Activated gamma-delta T cell treated with Interleukin-2 at 50 U/mL for 16 hours (primary cell): ENCODE data around the gene UNC45A.
A peak's percentile ranks its signal among the peaks of the same experiment; 100 is the strongest.

Source experiments
- DNase-seq: peaks from one replicate; pipeline ENCODE4 v3.0.0-alpha.2; 2020

The UNC45A gene

DNA sequence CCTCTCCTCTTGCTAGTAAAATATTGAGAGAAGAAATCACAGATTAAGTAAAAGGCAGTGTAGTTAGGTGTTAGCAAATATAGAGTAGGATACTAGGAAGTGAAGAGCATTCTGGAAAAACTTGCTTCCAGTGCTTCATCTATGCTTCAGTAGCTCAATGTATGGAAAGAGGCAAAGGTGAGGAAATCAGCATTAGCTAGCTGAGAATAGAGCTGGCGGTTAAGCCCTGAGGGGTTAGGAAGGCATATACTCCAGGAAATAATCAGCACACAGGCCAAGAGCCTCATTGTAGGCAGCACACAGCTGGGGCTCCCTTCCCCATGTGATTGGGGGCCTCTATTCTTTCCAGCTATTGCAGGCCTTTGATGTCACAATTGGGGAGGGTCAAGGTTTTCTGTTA, 33.3 kb downstream of the UNC45A start:
- DNase-seq, result no peak

DNA sequence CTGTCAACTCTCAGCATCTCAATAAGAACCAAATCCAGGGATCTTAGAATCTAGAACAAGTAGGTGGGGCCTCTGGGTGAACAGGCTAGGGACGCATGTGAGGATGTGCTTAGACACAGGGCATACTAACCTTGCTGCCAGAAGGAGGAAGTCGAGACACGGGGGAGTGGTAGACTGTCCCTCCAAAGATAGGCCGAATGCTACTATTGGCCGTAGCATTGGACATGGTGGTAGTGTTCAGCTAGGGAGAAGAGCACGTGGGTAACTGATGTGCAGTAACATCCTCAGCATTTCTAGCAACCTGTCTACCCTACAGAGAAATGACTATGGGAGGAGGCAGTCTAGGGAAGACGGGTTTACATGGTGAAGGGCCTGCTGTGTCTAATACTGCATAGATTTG, 35.2 kb downstream of the UNC45A start:
- no peak for DNase-seq

DNA sequence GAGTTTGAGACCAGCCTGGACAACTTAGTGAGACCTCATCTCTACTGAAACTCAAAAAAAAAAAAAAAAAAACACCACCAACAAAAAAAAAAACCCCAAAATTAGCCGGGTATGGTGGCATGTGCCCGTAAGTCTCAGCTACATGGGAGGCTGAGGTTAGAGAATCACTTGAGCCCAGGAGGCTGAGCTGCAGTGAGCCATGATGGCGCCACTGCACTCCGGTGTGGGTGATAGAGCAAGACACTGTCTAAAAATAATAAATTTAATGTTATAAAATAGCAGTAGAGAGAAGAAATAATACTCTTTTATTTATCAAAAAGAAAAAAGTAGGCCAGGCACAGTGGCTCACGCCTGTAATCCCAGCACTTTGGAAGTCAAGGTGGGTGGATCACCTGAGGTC, 37.0 kb downstream of the UNC45A start:
- DNase-seq, result no peak

GRCh38 chr15:90974216-90974615, 39.1 kb downstream of the UNC45A start:
- no peak for DNase-seq

GRCh38 chr15:90979582-90979981, 44.5 kb downstream of the UNC45A start:
- no peak for DNase-seq

DNA sequence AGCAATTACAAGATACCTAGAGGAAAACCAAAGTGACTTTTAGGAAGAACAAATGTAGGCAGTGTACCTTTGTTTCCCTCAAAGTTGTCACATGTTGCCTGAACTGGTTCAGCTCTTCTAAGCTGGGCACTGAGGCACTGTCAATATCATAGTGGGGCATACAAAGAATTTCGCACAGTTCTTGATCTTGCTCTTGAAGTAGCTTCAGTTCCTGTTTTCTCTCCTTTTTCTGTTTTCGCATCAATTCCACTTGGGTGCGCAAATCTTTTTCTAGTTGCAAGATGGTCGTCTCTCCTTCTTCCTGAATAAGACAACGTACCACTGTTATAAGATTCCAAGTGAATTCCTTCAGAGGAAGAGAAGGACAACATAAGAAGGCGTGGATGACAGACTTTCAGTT, 46.6 kb downstream of the UNC45A start:
- DNase-seq, result no peak

DNA sequence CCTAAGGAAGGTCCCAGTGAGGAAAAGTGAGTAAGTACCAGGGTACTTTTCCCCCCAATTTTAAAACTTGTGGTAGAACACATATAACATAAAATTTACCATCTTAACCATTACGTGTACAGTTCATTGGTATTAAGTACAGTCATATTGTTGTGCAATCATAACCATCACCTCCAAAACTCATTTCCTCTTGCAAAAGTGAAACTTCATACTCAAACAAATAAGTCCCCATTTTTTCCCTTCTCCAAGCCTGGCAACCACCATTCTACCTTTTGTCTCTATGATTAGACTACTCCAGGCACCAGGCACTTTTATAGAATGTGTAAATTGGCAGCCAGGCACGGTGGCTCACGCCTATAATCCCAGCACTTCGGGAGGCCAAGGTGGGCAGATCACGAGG, 47.0 kb downstream of the UNC45A start:
- no peak for DNase-seq

DNA sequence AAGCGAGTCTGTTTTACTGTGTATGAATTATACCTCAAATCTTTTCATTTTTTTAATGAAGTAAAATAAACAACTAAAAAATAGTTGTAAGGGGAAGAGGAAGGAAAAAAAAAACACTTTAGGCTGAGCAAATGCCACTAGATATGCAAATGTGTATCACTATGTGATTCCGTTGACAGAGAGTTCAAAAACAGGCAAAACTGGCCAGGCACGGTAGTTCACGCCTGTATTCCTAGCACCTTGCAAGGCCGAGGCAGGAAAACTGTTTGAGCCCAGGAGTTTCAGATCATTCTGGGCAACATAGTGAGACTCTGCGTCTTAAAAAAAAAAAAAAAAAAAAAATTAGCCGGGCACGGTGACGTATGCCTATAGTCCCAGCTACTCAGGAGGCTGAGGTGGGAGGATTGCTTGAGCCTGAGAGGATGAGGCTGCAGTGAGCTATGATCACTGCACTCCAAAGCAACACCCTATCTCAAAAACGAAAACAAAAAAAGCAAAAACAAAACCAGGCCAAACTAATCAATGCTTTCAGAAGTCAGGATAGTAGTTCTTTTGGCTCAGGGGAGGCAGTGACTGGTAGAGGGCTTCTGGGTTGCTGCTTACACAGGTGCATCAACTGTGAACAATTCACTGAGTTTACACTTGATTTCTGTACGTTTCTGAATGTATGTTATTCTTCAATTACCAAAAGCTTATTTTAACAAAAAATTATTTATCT, 51.9 kb downstream of the UNC45A start:
- no peak for DNase-seq

DNA sequence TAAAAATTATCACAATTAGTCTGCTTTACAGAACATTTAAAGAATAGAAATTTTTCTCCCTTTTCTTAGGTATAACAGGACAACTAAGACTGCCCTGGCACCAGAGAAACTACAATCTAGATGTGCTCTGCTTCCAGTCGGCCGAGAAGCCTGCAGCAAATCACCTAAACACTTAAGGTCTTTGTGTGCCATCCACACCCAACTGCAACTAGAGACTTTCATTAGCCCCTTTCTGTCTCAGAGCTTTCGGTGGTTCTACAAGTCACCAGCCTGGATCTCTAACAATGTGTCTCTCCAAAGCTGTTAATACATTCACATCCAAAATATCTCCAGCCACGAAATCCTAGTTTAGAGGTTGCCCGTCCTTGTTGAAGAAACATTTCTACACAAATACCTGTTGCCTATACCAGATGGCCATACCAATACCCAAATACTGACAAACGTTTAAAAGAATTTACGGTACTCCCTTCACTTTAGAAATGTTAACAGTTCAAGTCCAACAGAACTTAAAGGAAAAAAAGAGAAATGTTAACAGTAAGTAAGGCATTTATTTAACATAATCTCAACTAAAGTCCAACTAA, 52.6 kb downstream of the UNC45A start:
- DNase-seq, result no peak

GRCh38 chr15:90988296-90988695, 53.2 kb downstream of the UNC45A start:
- no peak for DNase-seq

DNA sequence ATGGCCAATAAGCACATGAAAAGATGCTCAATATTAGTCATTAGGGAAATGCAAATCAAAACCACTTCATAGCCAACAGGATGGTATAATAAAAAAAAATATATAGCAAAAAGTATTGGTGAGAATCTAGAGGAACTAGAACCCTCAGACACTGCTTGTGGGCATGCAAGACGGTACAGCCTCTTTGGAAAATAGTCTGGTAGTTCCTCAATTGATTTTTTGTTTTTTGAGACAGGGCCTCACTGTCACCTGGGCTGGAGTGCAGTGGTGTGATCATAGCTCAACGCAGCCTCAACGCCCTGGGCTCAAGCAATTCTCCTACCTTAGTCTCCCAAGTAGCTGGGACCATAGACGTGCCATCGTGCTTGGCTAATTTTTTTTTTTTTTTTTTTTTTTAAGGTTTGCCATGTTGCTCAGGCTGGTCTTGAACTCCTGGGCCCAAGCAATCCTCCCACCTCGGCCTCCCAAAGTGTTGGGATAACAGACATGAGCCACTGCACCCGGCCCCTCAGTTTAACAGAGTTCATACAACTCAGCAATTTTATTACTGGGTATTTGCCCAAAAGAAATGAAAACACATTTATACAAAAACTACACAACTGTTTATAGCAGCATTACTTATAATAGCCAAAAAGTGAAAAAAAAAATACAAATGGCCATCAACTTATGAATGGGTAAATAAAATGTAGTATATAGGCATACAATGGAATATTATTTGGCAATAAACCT, 54.1 kb downstream of the UNC45A start:
- no peak for DNase-seq

DNA sequence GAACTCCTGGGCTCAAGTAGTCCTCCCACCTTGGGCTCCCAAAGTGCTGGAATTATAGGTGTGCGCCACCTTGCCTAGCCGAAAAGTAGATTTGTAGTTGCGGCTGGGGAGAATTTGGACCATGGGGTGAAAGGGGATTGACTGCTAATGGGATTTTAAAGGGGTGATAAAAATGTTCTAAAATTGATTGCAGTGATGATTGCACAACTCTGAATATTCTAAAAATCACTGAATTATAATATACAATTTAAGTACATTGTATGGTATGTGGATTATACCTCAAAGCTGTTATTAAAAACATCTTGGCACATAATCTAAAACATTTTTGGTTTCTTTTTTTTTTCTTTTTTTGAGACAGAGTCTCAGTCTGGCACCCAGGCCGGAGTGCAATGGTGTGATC, 55.4 kb downstream of the UNC45A start:
- DNase-seq, result no peak

DNA sequence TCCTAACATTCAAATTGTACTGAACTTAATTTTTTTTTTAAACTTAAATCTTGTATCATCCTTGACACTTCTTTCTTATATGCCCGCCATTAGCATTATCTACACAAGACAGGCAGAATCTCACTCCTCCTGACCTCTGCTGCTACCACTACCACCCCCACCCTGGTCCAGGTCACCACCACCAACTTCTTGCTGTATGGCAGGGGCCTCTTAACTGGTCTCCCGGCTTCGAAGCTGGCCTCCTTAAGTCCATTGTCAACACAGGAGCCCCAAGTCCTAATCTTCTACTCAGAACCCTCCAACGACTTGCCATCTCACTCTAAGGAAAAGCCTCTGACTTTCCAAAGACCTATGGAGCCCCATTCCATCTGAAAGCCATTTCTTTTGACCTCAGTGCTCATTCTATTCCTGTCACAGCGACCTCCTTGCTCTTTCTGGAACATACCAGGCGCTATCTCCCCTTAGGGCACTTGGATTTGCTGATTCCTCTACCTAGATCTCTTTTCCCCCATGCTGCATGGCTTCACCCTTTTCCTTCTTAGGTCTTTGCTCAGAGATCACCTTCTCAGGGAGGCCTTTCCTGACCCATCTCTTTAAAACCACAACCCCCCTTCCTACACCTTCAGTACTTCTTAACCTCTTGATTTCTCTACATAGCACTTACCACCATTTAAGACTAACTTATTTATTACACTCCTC, 56.7 kb downstream of the UNC45A start:
- DNase-seq, result no peak

- peak; percentile 5 for DNase-seq
Measured at GRCh38 chr15:90994059-90994416, 59.0 kb downstream of the UNC45A start.

GRCh38 chr15:90994417-90995311, 59.6 kb downstream of the UNC45A start, which contains the start of gene PRC1:
TSS of gene PRC1 (minus strand) at chr15:90994535. CDS start at chr15:90994417, 118 bp downstream.
- peak; percentile 95 for DNase-seq

DNA sequence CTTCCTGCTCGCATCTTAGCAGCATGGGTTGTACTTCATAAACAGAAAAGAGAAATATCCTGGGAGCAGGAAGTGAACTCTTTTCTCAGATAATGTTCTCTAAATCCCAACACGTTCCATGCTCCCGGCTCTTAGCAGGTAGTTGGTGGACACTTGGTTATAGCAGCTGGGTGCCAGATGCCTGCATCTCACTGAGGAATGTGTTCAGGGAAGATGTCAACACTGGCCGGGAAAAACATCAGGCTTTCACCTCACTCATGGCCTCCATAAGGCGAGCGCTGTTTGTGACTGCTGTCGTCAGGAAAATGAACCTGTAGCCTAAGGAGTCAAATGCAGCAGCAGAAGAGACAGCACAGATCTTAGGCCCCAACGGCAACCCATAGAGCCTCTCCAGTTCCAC, 63.7 kb downstream of the UNC45A start:
- no peak for DNase-seq

DNA sequence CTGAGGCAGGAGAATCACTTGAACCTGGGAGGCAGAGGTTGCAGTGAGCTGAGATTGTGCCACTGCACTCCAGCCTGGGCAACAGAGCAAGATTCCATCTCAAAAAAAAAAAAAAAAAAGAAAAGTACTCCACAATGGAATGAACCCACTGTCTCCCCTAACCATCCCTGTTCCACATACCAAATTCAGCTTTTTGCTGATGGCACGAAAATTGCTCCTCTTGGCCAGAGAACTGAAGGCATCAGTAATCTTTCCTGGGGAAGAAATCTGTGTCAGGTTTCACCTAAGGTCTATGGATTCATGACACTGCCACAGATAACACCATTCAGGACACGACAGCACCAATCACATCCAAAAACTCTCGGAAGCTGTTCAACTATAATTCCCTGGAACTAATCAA, 66.1 kb downstream of the UNC45A start:
- DNase-seq, result no peak
